Effector memory CD8-positive, alpha-beta T cell (primary cell): ENCODE results near the gene CAPRIN1.

ENCODE experiments used
- ATAC-seq: fragments of 150-1000 bp; cut with Tn5 transposase; replicated peaks from 2 replicates; pipeline ENCODE4 v1.10.0; 2021; ENCODE audit warnings: mild to moderate bottlenecking, moderate library complexity
- DNase-seq, 3 experiments: peaks; one replicate each; pipeline ENCODE4 v3.0.0; 2021
- H3K27ac Mint-ChIP-seq, 2 donors: one replicate each; pipeline ENCODE4 v1.8.0; 2022; ENCODE audit warnings: mild to moderate bottlenecking in 2 of 2, mixed read lengths in 2 of 2, moderate library complexity in 2 of 2
- H3K27me3 Mint-ChIP-seq, 2 donors: one replicate each; pipeline ENCODE4 v1.8.0; 2022; ENCODE audit warnings: mixed read lengths in 2 of 2
- H3K36me3 Mint-ChIP-seq: one replicate; pipeline ENCODE4 v1.8.0; 2022; ENCODE audit warnings: mild to moderate bottlenecking, moderate library complexity, mixed read lengths; ENCODE audit not compliant: insufficient read depth
- H3K4me1 Mint-ChIP-seq, 2 donors: one replicate each; pipeline ENCODE4 v1.8.0; 2022; ENCODE audit warnings: low read depth in 2 of 2, mixed read lengths in 2 of 2
- H3K4me3 Mint-ChIP-seq, 2 donors: one replicate each; pipeline ENCODE4 v1.8.0; 2022; ENCODE audit warnings: mild to moderate bottlenecking in 2 of 2, mixed read lengths in 2 of 2, moderate library complexity in 2 of 2
- H3K9me3 Mint-ChIP-seq, 2 donors: one replicate each; pipeline ENCODE4 v1.8.0; 2022; ENCODE audit warnings: mixed read lengths in 2 of 2

Gene CAPRIN1

GRCh38 chr11:34146411-34146810, 94.9 kb downstream of the CAPRIN1 start:
- no peak for ATAC-seq
- no peaks in the 10 kb centered on the region for H3K4me1 Mint-ChIP-seq
- H3K4me3 Mint-ChIP-seq, result no peak overlapping the region
- H3K27ac Mint-ChIP-seq, result peak overlapping the region in 1 of 2 donors; percentile 15
- H3K9me3 Mint-ChIP-seq, result no peaks in the 10 kb centered on the region
- no peak for DNase-seq
- no peaks in the 10 kb centered on the region for H3K27me3 Mint-ChIP-seq
- H3K36me3 Mint-ChIP-seq, result peaks cover 64% of the 10 kb centered on the region

GRCh38 chr11:34146866-34147265, 95.3 kb downstream of the CAPRIN1 start:
- ATAC-seq (no peak), DNase-seq (no peak)
- H3K27me3 Mint-ChIP-seq, result no peaks in the 10 kb centered on the region
- no peak overlapping the region for H3K4me3 Mint-ChIP-seq
- H3K36me3 Mint-ChIP-seq, result peaks cover 60% of the 10 kb centered on the region
- H3K4me1 Mint-ChIP-seq, result peaks cover 0 to 2% of the 10 kb centered on the region in 2 donors
- peak overlapping the region in 1 of 2 donors; percentile 15 for H3K27ac Mint-ChIP-seq
- H3K9me3 Mint-ChIP-seq, result no peaks in the 10 kb centered on the region

GRCh38 chr11:34147581-34147980, 96.0 kb downstream of the CAPRIN1 start:
- Mint-ChIP-seq H3K4me3 (no peak overlapping the region), H3K27me3 (no peaks in the 10 kb centered on the region), H3K36me3 (peaks cover 53% of the 10 kb centered on the region), H3K4me1 (peaks cover under 1 to 5% of the 10 kb centered on the region in 2 donors), H3K9me3 (no peaks in the 10 kb centered on the region), H3K27ac (peak overlapping the region in 1 of 2 donors; percentile 26)
- ATAC-seq (no peak), DNase-seq (no peak)

- no peak for DNase-seq
- Mint-ChIP-seq H3K27ac (no peak overlapping the region), H3K36me3 (peaks cover 46% of the 10 kb centered on the region), H3K4me1 (peaks cover 4 to 9% of the 10 kb centered on the region in 2 donors), H3K9me3 (no peaks in the 10 kb centered on the region), H3K4me3 (no peak overlapping the region), H3K27me3 (no peaks in the 10 kb centered on the region)
- no peak for ATAC-seq
Measured at GRCh38 chr11:34148504-34149165, 97.1 kb downstream of the CAPRIN1 start.

GRCh38 chr11:34149274-34149673, 97.7 kb downstream of the CAPRIN1 start:
- Mint-ChIP-seq H3K27me3 (no peaks in the 10 kb centered on the region), H3K9me3 (no peaks in the 10 kb centered on the region), H3K36me3 (peaks cover 40% of the 10 kb centered on the region), H3K4me1 (peaks cover 4 to 9% of the 10 kb centered on the region in 2 donors), H3K27ac (peak overlapping the region in 1 of 2 donors; percentile 28), H3K4me3 (no peak overlapping the region)
- DNase-seq (no peak), ATAC-seq (no peak)

GRCh38 chr11:34149786-34150185, 98.3 kb downstream of the CAPRIN1 start:
- H3K4me1 Mint-ChIP-seq, result peaks cover 4 to 9% of the 10 kb centered on the region in 2 donors
- H3K36me3 Mint-ChIP-seq, result peaks cover 36% of the 10 kb centered on the region
- ATAC-seq (no peak), DNase-seq (no peak)
- no peak overlapping the region for H3K4me3 Mint-ChIP-seq
- peak overlapping the region in 1 of 2 donors; percentile 28 for H3K27ac Mint-ChIP-seq
- H3K9me3 Mint-ChIP-seq, result no peaks in the 10 kb centered on the region
- H3K27me3 Mint-ChIP-seq, result no peaks in the 10 kb centered on the region

- no peak overlapping the region for H3K27ac Mint-ChIP-seq
- peaks cover 27% of the 10 kb centered on the region for H3K36me3 Mint-ChIP-seq
- no peak for ATAC-seq
- DNase-seq, result no peak
- H3K4me1 Mint-ChIP-seq, result peaks cover 4 to 9% of the 10 kb centered on the region in 2 donors
- H3K4me3 Mint-ChIP-seq, result no peak overlapping the region
- no peaks in the 10 kb centered on the region for H3K27me3 Mint-ChIP-seq
- no peaks in the 10 kb centered on the region for H3K9me3 Mint-ChIP-seq
Measured at GRCh38 chr11:34150494-34151151, 99.1 kb downstream of the CAPRIN1 start.
